HepG2 (cell line): ENCODE results near the gene PLD6. TPM values are rescaled to one million over a fixed set of nuclear protein-coding genes. Genes with fewer than 3 reads are reported as not detected.

Experiments
- ATF5 ChIP-seq: sonication (generic); formaldehyde crosslinking; IDR thresholded peaks from 2 replicates; pipeline ENCODE4 v1.4.0; 2020; ENCODE audit warnings: mild to moderate bottlenecking, low read depth, missing genetic modification reagents
- EED ChIP-seq: sonication (generic); formaldehyde crosslinking; IDR thresholded peaks from 2 replicates; pipeline ENCODE4 v1.5.0; 2020; ENCODE audit warnings: mild to moderate bottlenecking, missing genetic modification reagents
- HDAC2 ChIP-seq: sonication (generic); formaldehyde crosslinking; IDR thresholded peaks from 2 replicates; pipeline ENCODE4 v1.4.0; 2020; ENCODE audit warnings: missing genetic modification reagents
- HINFP ChIP-seq: sonication (generic); formaldehyde crosslinking; IDR thresholded peaks from 2 replicates; pipeline ENCODE4 v1.4.0; 2020; ENCODE audit warnings: low read depth, mild to moderate bottlenecking, missing genetic modification reagents
- IRX3 ChIP-seq: sonication (generic); formaldehyde crosslinking; IDR thresholded peaks from 2 replicates; pipeline ENCODE4 v1.8.1; 2023; ENCODE audit warnings: mild to moderate bottlenecking, low read depth, missing genetic modification reagents, borderline replicate concordance
- KAT7 ChIP-seq: IDR thresholded peaks from 2 replicates; pipeline ENCODE4 v1.6.1; 2018; ENCODE audit warnings: borderline replicate concordance, missing compliant biosample characterization
- KIAA2018 ChIP-seq: sonication (generic); formaldehyde crosslinking; IDR thresholded peaks from 2 replicates; pipeline ENCODE4 v1.5.0; 2020; ENCODE audit warnings: mild to moderate bottlenecking, missing genetic modification reagents, borderline replicate concordance
- PLRG1 ChIP-seq: fragments of 450-650 bp; conservative IDR thresholded peaks from 2 replicates; pipeline ENCODE4 v1.6.1; 2016
- RARA ChIP-seq: IDR thresholded peaks from 2 replicates; pipeline ENCODE4 v1.6.1; 2016; ENCODE audit warnings: missing genetic modification reagents, missing compliant biosample characterization
- SNAI1 ChIP-seq: sonication (generic); formaldehyde crosslinking; IDR thresholded peaks from 2 replicates; pipeline ENCODE4 v1.5.0; 2020; ENCODE audit warnings: mild to moderate bottlenecking, missing genetic modification reagents, borderline replicate concordance
- SOX13 ChIP-seq, 3 experiments: fragments of 450-650 bp in 1 of 3; sonication (generic) in 1 of 3; formaldehyde crosslinking in 1 of 3; IDR thresholded peaks in 2 of 3; conservative IDR thresholded peaks in 1 of 3; 2 replicates each; pipeline versions ENCODE4 v1.5.0 to v1.6.1; 2016 to 2020; ENCODE audit warnings: antibody characterized with exemption in 1 of 3, mild to moderate bottlenecking in 1 of 3, missing compliant biosample characterization in 1 of 3, missing genetic modification reagents in 1 of 3, moderate library complexity in 1 of 3
- ZBTB34 ChIP-seq: sonication (generic); formaldehyde crosslinking; IDR thresholded peaks from 2 replicates; pipeline ENCODE4 v1.8.0; 2022; ENCODE audit warnings: mild to moderate bottlenecking, missing genetic modification reagents
- ZNF329 ChIP-seq: sonication (generic); formaldehyde crosslinking; IDR thresholded peaks from 2 replicates; pipeline ENCODE4 v1.9.0; 2021; ENCODE audit warnings: low read depth, mild to moderate bottlenecking, missing genetic modification reagents
- ZNF557 ChIP-seq: sonication (generic); formaldehyde crosslinking; IDR thresholded peaks from 2 replicates; pipeline ENCODE4 v1.4.0; 2020; ENCODE audit warnings: missing genetic modification reagents
- ZNF558 ChIP-seq: sonication (generic); formaldehyde crosslinking; IDR thresholded peaks from 2 replicates; pipeline ENCODE4 v1.9.0; 2022; ENCODE audit warnings: mild to moderate bottlenecking, missing genetic modification reagents, borderline replicate concordance
- ZSCAN25 ChIP-seq: sonication (generic); formaldehyde crosslinking; IDR thresholded peaks from 2 replicates; pipeline ENCODE4 v1.8.0; 2022; ENCODE audit warnings: mild to moderate bottlenecking, missing genetic modification reagents
- polyA plus RNA-seq, 8 experiments: library from polyadenylated mRNA; depleted of rRNA in 3 of 8; stranded (reverse) in 7 of 8; unstranded in 1 of 8; fragments of >200 nt; fragmentation: Illumina TruSeq in 4 of 8; extraction: Trizol in 4 of 8; gene quantifications; 2 replicates each; pipeline versions ENCODE4 v1.2.1 to v1.2.3, GENCODE V29; 2011 to 2016; ENCODE audit warnings: low read depth in 4 of 8, missing spikeins in 1 of 8, mixed read lengths in 1 of 8; ENCODE audit not compliant: insufficient read depth in 1 of 8
- total RNA-seq, 5 experiments: library from RNA; depleted of rRNA; stranded (reverse); fragments of >200 nt; fragmentation: Illumina TruSeq; extraction: Trizol; gene quantifications; 2 replicates each; pipeline ENCODE4 v1.2.3, GENCODE V29; 2016; ENCODE audit warnings: low read depth in 1 of 5

PLD6 gene
- total and polyA plus RNA-seq, 2 of the 13 experiments (the other 11 are each of a cell fraction or from before 2014, with no cell fraction given): 5.2 to 11.4 TPM

GRCh38 chr17:17206124-17206912, at the start of gene PLD6 (continued):
- TF ChIP-seq KIAA2018 (CRISPR knock-in tag) (no peak), ZBTB34 (CRISPR knock-in tag) (peak; percentile 84; the same call in 1 of the 2 replicates), PLRG1 (no peak), SNAI1 (CRISPR knock-in tag) (0 out of 2 replicates have a peak, but pooled peaks have one; percentile 21), ATF5 (CRISPR knock-in tag) (peak; percentile 75; the same call in 1 of the 2 replicates), IRX3 (CRISPR knock-in tag) (peak; percentile 25; the same call in 1 of the 2 replicates), RARA (no peak), ZNF557 (no peak), EED (CRISPR knock-in tag) (peak; percentile 96), KAT7 (CRISPR knock-in tag) (peak; percentile 30; the same call in 1 of the 2 replicates), ZNF558 (0 out of 2 replicates have a peak, but pooled peaks have one; percentile 59), ZNF329 (CRISPR knock-in tag) (peak; percentile 84; the same call in 1 of the 2 replicates), HINFP (CRISPR knock-in tag) (peak; percentile 91; the same call in 1 of the 2 replicates), HDAC2 (peak; percentile 10), ZSCAN25 (CRISPR knock-in tag) (peak; percentile 87), SOX13 (IDR thresholded peaks at IDR 0.05) (no peak), SOX13 (CRISPR knock-in tag; conservative IDR thresholded peaks at IDR 0.05 in 1 of 2, IDR thresholded peaks at IDR 0.05 in 1 of 2) (peak in 1 of 2 experiments; percentile 26; a peak in 1 of 4 replicates)
